GM18505 (cell line): ENCODE results near the gene CDKL5.
"Not testable (repeated sequence)": the region's sequence is repeated elsewhere in the genome, so short reads cannot be mapped to it uniquely, and the experiment has no call there.

ENCODE experiments used
- ATAC-seq: cut with Tn5 transposase; IDR thresholded peaks from one replicate; pipeline ENCODE4 v1.9.1; 2021; ENCODE audit not compliant: unreplicated experiment
- POLR2A ChIP-seq: IDR thresholded peaks from 4 replicates; pipeline ENCODE4 v1.6.1; 2011; ENCODE audit warnings: borderline replicate concordance; ENCODE audit not compliant: insufficient read depth, insufficient read length; ENCODE audit errors: extremely low read depth

CDKL5 gene

DNA sequence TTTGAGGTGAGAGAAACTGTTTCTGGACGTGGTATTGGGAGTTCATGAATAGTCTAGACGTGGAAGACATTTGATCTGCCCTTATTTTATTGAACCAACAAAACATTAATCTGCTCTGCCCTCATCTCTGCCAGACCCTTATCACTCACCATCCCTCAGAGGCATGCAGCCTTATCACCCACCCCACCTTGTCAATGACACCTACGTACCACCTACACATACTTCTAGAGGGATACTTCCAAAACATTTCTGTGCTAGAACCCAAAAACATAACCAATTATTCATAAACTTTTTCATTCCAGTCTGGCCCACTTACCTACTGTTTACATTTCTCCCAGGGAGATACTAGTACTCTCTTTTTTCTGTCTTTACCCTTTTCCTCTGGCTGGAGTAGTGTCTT lies 141.3 kb downstream of the CDKL5 start:
- no peak for ATAC-seq
- no peak for TF ChIP-seq POLR2A

DNA sequence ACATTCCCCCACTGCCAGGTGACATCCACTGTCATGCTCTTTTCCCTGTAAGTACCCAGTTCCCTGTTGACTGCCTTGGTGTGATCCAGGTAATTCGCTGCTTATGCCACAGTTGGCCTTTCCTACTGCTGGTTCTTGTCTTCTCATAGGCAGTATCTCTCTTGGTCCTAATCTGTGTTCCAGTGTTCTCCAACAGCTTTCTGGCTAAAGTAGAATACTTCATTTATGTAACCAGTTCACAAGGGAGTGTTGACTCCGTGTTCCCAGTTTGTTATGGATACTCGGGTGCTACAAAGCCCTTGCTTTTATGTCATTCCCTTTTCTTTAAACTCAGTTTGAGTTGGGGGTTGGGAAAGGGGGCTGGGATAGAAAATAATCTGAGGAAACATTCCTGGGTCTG lies 148.1 kb downstream of the CDKL5 start:
- no peak for ATAC-seq
- no peak for TF ChIP-seq POLR2A

DNA sequence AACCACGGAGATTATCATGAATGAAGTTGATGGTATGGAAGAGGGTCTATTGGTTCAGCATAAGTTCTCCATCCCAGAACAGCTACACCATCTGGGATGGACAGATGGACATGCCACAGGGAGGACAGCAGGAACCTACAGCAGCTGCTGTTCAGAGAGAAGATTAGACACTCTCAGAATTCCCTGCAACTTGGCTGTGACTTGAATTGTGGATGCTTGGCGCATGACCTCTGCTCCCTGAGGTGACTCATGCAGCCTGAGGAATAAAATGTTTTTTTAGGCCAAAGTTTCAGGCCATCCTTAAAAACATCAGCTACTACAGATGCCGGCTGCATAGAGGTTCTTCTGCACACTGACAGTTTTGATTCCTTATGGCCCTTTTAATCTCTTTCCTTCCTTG lies 149.2 kb downstream of the CDKL5 start:
- no peak for ATAC-seq
- TF ChIP-seq POLR2A: no peak

- TF ChIP-seq POLR2A: no peak
- ATAC-seq: no peak
Observed at GRCh38 chrX:18575744-18576143, 150.3 kb downstream of the CDKL5 start.

- no peak for TF ChIP-seq POLR2A
- ATAC-seq: no peak
Observed at GRCh38 chrX:18577400-18577799, 152.0 kb downstream of the CDKL5 start.

- no peak for TF ChIP-seq POLR2A
- ATAC-seq: no peak
Observed at GRCh38 chrX:18578546-18578945, 153.1 kb downstream of the CDKL5 start.

DNA sequence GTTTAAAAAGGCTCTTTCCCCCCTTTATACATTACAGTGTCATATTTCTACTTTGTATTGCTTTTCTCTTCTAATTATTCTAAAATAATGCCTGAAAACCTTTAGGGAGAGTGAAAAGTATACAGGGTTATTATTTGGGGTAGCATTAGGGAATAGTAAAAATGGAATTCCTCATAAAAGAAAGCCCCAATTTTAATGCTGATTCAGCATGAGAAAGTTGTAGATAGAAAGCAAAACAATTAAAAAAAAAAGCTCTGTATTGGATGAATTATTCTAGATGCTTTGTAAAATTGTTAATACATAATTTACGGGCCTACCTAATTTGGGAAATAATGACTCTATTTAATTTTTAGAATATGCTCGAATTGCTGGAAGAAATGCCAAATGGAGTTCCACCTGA lies 154.1 kb downstream of the CDKL5 start:
- ATAC-seq: no peak
- TF ChIP-seq POLR2A: no peak

GRCh38 chrX:18582910-18583493 lies 157.6 kb downstream of the CDKL5 start:
- ATAC-seq: no peak
- no peak for TF ChIP-seq POLR2A

DNA sequence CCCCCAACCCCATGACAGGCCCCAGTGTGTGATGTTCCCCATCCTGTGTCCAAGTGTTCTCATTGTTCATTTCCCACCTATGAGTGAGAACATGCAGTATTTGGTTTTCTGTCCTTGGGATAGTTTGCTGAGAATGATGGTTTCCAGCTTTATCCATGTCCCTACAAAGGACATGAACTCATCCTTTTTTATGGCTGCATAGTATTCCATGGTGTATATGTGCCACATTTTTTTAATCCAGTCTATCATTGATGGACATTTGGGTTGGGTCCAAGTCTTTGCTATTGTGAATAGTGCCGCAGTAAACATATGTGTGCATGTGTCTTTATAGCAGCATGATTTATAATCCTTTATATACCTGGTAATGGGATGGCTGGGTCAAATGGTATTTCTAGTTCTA lies 163.9 kb downstream of the CDKL5 start:
- not testable (repeated sequence) for ATAC-seq

- no peak for TF ChIP-seq POLR2A
- ATAC-seq: no peak
Observed at GRCh38 chrX:18591834-18592233, 166.4 kb downstream of the CDKL5 start.

DNA sequence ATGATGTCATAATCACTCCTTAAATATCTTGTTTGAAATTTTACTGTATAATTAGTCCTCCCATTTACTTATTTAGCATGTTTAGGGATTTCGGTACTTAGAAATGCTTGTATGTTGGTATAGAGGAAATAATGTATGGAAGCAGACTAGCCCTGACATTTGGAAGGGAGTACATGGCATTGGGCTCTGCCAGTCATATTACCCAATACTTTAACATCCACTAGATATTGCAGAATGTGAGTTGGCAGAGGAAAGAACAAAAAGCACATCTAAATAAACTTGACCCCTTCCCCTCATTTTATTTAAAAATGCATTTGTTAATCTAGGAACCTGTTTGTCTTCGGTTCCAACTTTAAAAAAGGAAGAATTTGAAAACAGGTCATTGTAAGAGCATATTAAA lies 168.7 kb downstream of the CDKL5 start:
- no peak for TF ChIP-seq POLR2A

DNA sequence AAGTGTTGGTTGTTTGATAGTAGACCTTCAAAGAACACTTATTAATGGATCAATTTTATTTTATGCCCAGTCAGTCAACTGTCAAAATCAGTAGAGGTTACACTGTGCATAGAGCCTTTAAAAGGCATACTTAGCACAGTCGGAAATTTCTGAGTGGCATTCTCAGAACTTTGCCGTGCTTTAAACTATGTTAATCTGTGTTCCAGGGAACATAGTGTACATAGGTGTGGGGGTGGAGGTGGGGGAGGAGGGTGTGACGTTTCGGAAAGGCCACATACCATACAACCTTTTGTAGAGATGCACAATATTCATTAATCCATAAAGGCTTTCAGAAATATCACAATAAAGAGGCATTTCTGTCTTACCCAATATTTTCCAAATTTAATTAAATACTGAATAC lies 170.7 kb downstream of the CDKL5 start:
- ATAC-seq: no peak
- no peak for TF ChIP-seq POLR2A

More for the DNA sequence above, 168.7 kb downstream of the CDKL5 start:
- ATAC-seq: no peak

DNA sequence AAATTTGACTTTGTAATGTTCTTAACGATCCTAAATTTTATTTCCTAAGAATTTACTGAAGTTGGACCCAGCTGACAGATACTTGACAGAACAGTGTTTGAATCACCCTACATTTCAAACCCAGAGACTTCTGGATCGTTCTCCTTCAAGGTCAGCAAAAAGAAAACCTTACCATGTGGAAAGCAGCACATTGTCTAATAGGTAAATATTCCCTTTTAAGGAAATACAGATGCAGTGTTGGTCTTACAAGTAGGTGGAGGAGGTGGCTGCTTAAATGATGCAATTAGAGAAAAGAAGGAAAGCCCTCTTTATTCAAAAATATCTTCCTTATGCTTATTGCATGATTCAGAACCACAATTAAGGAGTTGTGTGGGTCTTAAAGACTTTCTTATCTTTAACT lies 173.0 kb downstream of the CDKL5 start:
- TF ChIP-seq POLR2A: no peak
- no peak for ATAC-seq

DNA sequence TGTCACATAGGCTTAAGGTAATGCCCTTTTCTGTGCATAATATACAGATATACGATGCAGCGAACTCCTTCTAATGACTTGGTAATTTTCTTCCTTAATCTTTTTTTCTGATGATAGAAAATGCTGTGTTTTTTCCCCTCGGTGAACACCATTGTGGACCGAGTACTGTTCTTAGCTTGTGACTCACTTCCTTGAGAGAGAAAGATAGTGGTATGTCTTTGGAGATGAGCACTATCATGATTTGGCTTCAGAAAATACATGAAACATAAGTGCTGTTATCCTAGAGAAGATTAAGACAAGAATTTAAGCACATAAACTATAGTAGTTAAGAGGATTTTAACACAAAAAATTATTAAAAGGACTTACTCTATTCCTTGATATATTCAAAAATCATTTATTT lies 182.6 kb downstream of the CDKL5 start:
- ATAC-seq: no peak
- TF ChIP-seq POLR2A: no peak
